ENCODE data around the gene QSOX1.
"Not testable (repeated sequence)": the region's sequence is repeated elsewhere in the genome, so short reads cannot be mapped to it uniquely, and the experiment has no call there.

QSOX1 gene

DNA sequence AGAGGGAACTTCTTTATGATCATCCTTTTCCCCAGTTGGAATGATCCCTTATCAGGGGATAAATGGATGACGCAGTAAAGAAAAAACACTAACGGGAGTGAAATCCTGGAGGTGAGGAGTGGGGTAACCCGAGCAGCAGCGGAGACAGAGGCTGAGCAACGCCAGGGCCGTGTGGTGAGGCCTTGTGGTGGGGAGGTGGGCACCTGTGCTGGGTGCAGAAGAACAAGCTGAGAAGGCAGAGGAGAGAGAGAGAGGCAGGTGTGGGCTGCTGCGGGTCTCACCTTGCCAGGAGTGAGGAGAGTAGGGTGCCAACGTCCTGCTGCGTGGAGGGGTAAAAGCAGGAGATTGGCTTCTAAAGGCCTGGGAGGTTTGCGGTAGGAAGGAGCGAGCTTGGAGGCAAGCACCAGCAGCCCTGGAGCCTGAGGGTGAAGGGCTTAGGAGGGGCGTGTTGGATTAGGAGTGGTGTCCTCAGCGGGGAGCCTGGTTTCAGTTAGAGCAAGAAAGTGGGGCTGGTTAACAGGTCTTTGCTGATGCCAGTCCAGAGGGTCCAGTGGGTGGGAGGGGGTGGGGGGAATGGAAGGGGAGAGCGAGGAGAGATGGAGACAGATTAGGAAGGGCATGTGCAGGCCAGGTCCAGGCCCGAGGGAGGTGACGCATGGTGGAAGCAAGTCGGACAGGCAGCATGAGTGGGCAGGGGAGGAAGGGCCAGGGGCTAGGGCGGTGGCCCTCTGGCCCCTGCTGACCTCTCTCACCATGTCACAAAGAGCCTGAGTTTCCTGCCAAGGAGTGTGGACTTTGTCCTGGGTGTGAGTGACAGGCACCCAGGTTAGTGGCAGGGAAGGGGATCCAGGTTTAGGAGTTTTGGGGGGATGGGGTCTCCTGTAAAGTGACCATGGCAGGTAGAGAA lies 38.7 kb downstream of the QSOX1 start:
- no peak for DNase-seq

DNA sequence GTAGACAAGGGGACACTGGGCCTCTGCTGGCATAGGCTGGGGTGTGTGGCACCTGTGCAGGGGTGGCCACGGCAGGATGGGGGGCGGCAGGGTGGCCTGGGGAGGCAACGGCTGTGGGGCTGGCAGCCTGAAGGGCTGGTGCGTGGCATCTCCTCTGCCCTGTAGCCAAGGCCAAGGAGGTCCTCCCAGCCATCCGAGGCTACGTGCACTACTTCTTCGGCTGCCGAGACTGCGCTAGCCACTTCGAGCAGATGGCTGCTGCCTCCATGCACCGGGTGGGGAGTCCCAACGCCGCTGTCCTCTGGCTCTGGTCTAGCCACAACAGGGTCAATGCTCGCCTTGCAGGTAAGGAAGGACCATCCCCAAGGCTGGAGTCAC lies 39.4 kb downstream of the QSOX1 start:
- DNase-seq, result no peak

- DNase-seq, result no peak
Measured at GRCh38 chr1:180194546-180195207, 40.0 kb downstream of the QSOX1 start.

- no peak for DNase-seq
Measured at GRCh38 chr1:180195401-180195800, 40.7 kb downstream of the QSOX1 start.

DNA sequence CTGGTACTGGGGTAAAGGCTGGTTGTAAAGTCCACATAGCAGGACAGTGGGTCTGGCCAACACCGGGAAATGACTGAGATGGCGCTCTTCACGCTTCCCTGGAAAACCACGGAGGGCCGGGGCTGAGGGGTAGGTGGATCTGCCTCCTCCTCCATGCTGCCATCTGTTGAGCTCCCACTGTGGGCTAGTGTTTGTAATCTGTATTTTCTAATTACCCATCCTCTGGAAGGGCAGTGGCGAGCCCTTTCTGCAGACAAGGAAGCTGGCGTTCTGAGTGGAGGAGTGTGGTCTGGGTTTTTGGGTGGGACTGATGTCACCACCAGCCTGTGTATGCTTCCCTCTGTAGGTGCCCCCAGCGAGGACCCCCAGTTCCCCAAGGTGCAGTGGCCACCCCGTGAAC lies 41.2 kb downstream of the QSOX1 start:
- no peak for DNase-seq

DNA sequence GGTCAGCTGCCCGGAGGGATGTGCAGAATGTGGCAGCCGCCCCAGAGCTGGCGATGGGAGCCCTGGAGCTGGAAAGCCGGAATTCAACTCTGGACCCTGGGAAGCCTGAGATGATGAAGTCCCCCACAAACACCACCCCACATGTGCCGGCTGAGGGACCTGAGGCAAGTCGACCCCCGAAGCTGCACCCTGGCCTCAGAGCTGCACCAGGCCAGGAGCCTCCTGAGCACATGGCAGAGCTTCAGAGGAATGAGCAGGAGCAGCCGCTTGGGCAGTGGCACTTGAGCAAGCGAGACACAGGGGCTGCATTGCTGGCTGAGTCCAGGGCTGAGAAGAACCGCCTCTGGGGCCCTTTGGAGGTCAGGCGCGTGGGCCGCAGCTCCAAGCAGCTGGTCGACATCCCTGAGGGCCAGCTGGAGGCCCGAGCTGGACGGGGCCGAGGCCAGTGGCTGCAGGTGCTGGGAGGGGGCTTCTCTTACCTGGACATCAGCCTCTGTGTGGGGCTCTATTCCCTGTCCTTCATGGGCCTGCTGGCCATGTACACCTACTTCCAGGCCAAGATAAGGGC lies 41.9 kb downstream of the QSOX1 start:
- no peak for DNase-seq

GRCh38 chr1:180197231-180197630 lies 42.6 kb downstream of the QSOX1 start:
- no peak for DNase-seq

DNA sequence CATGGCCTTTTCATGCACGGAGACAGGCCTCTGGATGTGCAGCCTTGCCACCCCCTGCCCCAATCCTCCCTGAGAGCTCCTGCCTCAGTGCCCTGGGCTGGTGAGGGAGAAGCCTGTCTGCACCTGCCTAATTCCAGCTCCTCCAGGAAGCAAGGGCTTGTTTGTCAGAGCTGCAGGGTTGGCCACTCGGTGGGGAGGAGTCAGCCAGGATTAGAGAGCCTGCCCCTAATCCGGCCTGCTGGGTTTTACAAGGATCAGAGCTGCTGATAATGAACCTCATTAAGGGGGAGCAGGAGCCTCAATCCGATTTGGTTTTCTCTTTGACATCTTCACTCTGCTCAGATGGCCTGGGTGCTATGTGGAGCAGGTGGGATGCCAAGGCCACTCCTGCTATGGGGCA lies 43.5 kb downstream of the QSOX1 start:
- no peak for DNase-seq

GRCh38 chr1:180198611-180199010 lies 43.9 kb downstream of the QSOX1 start:
- no peak for DNase-seq

GRCh38 chr1:180199018-180199417 lies 44.3 kb downstream of the QSOX1 start:
- DNase-seq, result no peak

DNA sequence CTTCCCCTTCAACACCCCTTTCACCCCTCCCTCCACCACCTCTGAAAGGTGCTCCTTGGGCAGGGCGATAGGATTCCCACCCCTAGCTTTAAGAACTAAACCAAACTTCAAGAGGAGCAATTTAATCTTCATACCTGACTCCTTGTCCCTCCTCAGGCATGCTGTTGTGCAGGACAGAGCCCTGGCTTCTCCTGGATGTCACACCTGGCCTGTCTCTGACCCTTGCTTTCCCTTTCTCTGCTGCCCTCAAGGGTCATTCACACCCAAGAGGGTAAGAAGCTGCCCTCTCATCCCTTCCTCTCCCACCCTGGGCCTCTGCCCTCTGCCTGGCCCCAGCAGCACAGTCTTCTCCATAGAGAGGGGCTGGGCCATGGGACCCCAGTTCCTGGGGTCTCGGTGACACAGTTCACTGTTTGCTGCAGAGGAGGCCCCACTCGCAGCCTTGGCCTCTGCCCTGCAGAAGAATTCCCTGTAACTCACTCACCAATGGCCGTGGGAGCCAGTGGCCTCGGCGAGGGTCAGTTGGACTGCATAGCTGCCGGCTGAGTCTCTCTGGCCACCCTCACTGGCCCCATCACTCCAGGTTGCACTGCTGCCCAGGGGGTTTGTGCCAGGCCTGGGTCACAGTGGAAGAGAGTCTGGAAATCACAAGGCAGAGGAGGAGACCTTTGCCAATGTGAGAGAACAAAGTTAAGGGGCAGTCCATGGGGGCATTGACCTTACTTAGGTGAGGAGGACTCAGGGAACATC lies 47.0 kb downstream of the QSOX1 start:
- DNase-seq, result no peak

DNA sequence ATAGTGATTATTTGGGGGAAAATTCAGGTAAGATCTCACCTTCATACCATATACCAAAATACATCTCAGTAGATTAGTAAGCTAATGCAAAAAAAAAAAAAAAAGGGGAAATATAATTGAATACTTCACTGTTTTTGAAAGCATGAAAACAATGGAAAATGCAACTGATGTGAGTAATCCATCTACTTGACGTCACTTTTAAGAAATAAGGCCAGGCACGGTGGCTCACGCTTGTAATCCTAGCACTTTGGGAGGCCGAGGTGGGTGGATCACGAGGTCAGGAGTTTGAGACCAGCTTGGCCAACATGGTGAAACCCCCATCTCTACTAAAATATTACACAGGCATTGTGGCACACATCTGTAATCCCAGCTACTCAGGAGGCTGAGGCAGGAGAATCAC lies 47.9 kb downstream of the QSOX1 start:
- DNase-seq, result not testable (repeated sequence)

- DNase-seq, result no peak
Measured at GRCh38 chr1:180204231-180204630, 49.6 kb downstream of the QSOX1 start.

- no peak for DNase-seq
Measured at GRCh38 chr1:180206581-180206980, 51.9 kb downstream of the QSOX1 start.

- DNase-seq, result no peak
Measured at GRCh38 chr1:180208264-180208663, 53.6 kb downstream of the QSOX1 start.

- no peak for DNase-seq
Measured at GRCh38 chr1:180210008-180210620, 55.4 kb downstream of the QSOX1 start.

- no peak for DNase-seq
Measured at GRCh38 chr1:180211156-180211859, 56.6 kb downstream of the QSOX1 start.

DNA sequence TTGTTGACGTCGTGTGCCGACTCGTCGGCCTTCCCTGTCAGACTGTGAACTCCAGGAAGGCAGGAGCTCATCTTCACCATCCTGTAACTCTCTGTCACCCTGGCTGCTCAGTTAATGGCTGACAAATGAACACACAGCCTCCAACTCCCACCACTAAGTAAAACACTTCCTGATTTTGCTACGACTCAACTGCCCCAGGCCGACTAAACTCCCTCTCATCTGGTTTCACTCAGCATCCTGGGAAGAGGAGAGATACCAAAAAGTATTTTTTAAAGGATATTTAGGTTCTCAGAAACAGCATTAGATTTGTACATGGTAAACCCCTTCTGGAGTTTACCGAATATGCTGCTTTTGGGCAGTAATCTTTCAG lies 57.2 kb downstream of the QSOX1 start:
- no peak for DNase-seq

- peak; percentile 22 for DNase-seq
Measured at GRCh38 chr1:180213401-180214170, 58.9 kb downstream of the QSOX1 start.

DNA sequence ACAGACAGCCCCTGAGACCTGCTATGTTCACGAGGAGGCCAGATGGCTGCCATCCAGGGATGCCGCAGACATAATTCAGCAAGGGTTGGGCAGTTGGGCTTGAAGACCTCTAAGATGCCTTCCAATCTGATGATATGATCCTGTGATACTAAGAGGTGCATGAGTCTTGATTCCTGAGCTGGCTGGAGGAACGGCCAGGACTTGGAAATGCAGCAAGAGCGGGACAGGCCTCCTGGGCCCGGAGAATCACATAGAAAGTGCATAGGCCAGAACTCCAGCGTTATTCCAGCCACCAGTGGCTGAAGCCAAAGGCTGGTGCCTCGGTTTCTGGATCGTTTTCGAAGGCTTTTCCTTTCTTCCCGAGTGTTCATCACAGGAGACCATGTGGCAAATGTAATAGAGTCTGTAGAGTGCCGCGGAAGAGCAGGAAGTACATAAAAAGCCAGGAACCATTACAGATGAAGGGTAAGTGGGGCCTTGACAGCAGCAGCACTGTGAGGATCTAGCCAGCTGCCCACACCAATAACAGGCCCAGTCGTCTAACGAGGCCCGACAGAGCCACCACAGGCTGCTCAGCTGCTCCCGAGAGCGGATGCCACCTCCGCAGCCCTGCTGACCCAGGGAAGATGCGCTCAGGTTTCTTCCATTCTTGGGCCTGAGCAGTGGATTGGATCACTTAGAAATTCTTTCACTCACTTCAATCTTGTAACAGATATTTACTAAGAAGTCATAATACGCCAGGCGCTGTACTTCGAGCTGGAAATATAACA lies 61.4 kb downstream of the QSOX1 start:
- DNase-seq, result no peak

DNA sequence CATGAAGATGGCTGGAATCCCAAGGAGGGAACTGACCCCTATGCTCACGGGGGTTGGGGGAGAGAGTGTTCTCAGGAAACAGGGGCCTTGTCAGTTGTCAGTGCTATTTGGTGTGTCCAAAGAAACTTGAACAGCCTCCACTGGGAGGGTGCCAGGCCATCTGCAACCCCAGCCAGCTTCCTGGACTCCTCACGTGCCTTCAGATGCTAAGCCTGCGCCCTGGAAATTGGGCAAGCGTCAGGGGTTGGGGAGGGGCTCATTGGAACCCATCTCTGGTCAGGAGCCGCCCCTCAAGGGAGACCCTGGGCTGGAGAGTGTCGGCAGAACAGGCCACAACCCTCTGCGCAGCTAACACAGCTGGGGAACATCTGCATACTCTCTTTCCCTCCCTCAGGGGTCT lies 62.3 kb downstream of the QSOX1 start:
- DNase-seq, result no peak
